B cell (primary cell): ENCODE measurements around the gene TMEM107. TPM values are rescaled to one million over a fixed set of nuclear protein-coding genes. Genes with fewer than 3 reads are reported as not detected.

Experiments used
- ATAC-seq: fragments of 200-7000 bp; cut with Tn5 transposase; one replicate; pipeline ENCODE4 v1.10.0; 2021; ENCODE audit warnings: low read depth, mild to moderate bottlenecking, moderate number of reproducible peaks, moderate library complexity
- CTCF ChIA-PET: fragments of 350-600 bp; sonication (Branson Sonifier 250); formaldehyde crosslinking; loops from one replicate; lab custom pipeline; 2021; ENCODE audit warnings: antibody characterized with exemption, inconsistent platforms; lab: Charles Lee
- POLR2A ChIA-PET: fragments of 350-600 bp; sonication (Branson Sonifier 250); formaldehyde crosslinking; loops from one replicate; lab custom pipeline; 2021; ENCODE audit warnings: antibody characterized with exemption; lab: Charles Lee
- DNase-seq: peaks from one replicate; pipeline ENCODE4 v3.0.0; 2013
- H2AFZ ChIP-seq: 2 replicates; pipeline ENCODE4 v1.6.1; 2012; ENCODE audit warnings: mild to moderate bottlenecking, low read depth, low read length; ENCODE audit not compliant: insufficient read depth, poor library complexity, severe bottlenecking
- H3K27ac ChIP-seq, 2 donors: 1 replicate in 1 of 2; 2 replicates in 1 of 2; pipeline ENCODE4 v1.5.1; 2012 to 2013; ENCODE audit warnings: low read length in 2 of 2, mild to moderate bottlenecking in 2 of 2, moderate library complexity in 1 of 2
- H3K27me3 ChIP-seq, 4 experiments: fragments of 200-600 bp in 1 of 4; sonication (generic) in 1 of 4; replicated peaks in 1 of 4; 1 replicate in 2 of 4; 2 replicates in 2 of 4; pipeline versions ENCODE4 v1.6.1 to v1.7.0; 2013 to 2016; ENCODE audit warnings: low read length in 3 of 4, mild to moderate bottlenecking in 2 of 4, mixed read lengths in 1 of 4, moderate library complexity in 1 of 4; ENCODE audit not compliant: insufficient read depth in 4 of 4, control insufficient read depth in 3 of 4; ENCODE audit errors: control extremely low read depth in 1 of 4
- H3K36me3 ChIP-seq, 2 experiments: replicated peaks in 1 of 2; 1 replicate in 1 of 2; 2 replicates in 1 of 2; pipeline versions ENCODE4 v1.6.1 to v1.7.1; 2013; ENCODE audit warnings: low read length in 1 of 2; ENCODE audit not compliant: insufficient read depth in 2 of 2, control insufficient read depth in 1 of 2; ENCODE audit errors: control extremely low read depth in 1 of 2, extremely low read depth in 1 of 2
- H3K4me1 ChIP-seq, 2 donors: fragments of 200-600 bp in 1 of 2; sonication (generic) in 1 of 2; 1 replicate in 1 of 2; 2 replicates in 1 of 2; pipeline versions ENCODE4 v1.5.1 to v1.6.1; 2013 to 2017; ENCODE audit warnings: low read length in 2 of 2; ENCODE audit not compliant: control insufficient read depth in 2 of 2, insufficient read depth in 2 of 2
- H3K4me2 ChIP-seq: replicated peaks from 2 replicates; pipeline ENCODE3; 2012; ENCODE audit warnings: mild to moderate bottlenecking, low read depth, low read length; ENCODE audit not compliant: poor library complexity, severe bottlenecking
- H3K4me3 ChIP-seq, 5 experiments: fragments of 200-600 bp in 1 of 5; sonication (generic) in 1 of 5; 1 replicate in 3 of 5; 2 replicates in 2 of 5; pipeline versions ENCODE4 v1.5.1 to v1.7.0; 2011 to 2016; ENCODE audit warnings: low read length in 4 of 5, mild to moderate bottlenecking in 4 of 5, low read depth in 2 of 5, control low read depth in 1 of 5, moderate library complexity in 1 of 5; ENCODE audit not compliant: insufficient read depth in 1 of 5; ENCODE audit errors: control extremely low read depth in 1 of 5, extremely low read depth in 1 of 5
- H3K79me2 ChIP-seq: fragments of 200-600 bp; sonication (generic); one replicate; pipeline ENCODE4 v1.6.0; 2016; ENCODE audit warnings: low read length; ENCODE audit not compliant: control insufficient read depth, insufficient read depth
- H3K9ac ChIP-seq: fragments of 200-600 bp; sonication (generic); 2 replicates; pipeline ENCODE4 v1.6.1; 2017; ENCODE audit warnings: mild to moderate bottlenecking, low read length, moderate library complexity
- H3K9me3 ChIP-seq, 3 donors: one replicate each; pipeline versions ENCODE4 v1.6.1 to v1.7.1; 2013; ENCODE audit warnings: low read length in 2 of 3; ENCODE audit not compliant: control insufficient read depth in 2 of 3, insufficient read depth in 1 of 3; ENCODE audit errors: control extremely low read depth in 1 of 3
- H4K20me1 ChIP-seq: 2 replicates; pipeline ENCODE4 v1.6.0; 2012; ENCODE audit warnings: mild to moderate bottlenecking, low read length; ENCODE audit not compliant: insufficient read depth, control insufficient read depth, poor library complexity, severe bottlenecking
- H3K27ac Mint-ChIP-seq: one replicate; pipeline ENCODE4 v1.8.0; 2021; ENCODE audit warnings: mixed read lengths
- H3K27me3 Mint-ChIP-seq: one replicate; pipeline ENCODE4 v1.8.0; 2021; ENCODE audit warnings: mixed read lengths
- H3K4me1 Mint-ChIP-seq: one replicate; pipeline ENCODE4 v1.8.0; 2021; ENCODE audit warnings: mixed read lengths
- H3K4me3 Mint-ChIP-seq: one replicate; pipeline ENCODE4 v1.8.0; 2021; ENCODE audit warnings: mixed read lengths
- H3K9me3 Mint-ChIP-seq: one replicate; pipeline ENCODE4 v1.8.0; 2022; ENCODE audit warnings: mixed read lengths; ENCODE audit not compliant: insufficient read depth
- EZH2 ChIP-seq: IDR thresholded peaks from 2 replicates; pipeline ENCODE4 v1.6.1; 2012; ENCODE audit warnings: borderline replicate concordance, low read depth, mild to moderate bottlenecking, moderate library complexity, low read length; ENCODE audit not compliant: insufficient read depth, poor library complexity, severe bottlenecking
- WGBS: methylation state at CpG from one replicate; pipeline ENCODE4 v1.1.5; 2013; ENCODE audit warnings: missing lambda C conversion rate; ENCODE audit not compliant: insufficient coverage; 5-methylcytosine and 5-hydroxymethylcytosine counted together
- intact Hi-C: fragments of 100-400 bp; cut with micrococcal nuclease; formaldehyde crosslinking; loops from one replicate; pipeline ENCODE4 v1.10.0; 2022
- polyA plus RNA-seq: library from polyadenylated mRNA; depleted of rRNA; stranded (reverse); fragments of >200 nt; gene quantifications from 2 replicates; pipeline ENCODE4 v1.2.3, GENCODE V29; 2012
- total RNA-seq, 2 donors: library from RNA; stranded (reverse); fragments of 120-200 nt in 1 of 2; gene quantifications; 1 replicate in 1 of 2; 2 replicates in 1 of 2; pipeline versions ENCODE4 v1.2.3 to v1.2.4, GENCODE V29; 2013 to 2022
- TF ChIP-seq, protein P1 (sequence below): fragments of 200-600 bp; IDR thresholded peaks from one replicate; pipeline ENCODE4 v1.8.0; 2022; ENCODE audit warnings: antibody characterized with exemption, mild to moderate bottlenecking

Gene TMEM107
- total and polyA plus RNA-seq, 2 donors (not counting 1 experiment from before 2014, with no cell fraction given) = 13.3 to 30.3 TPM

DNA sequence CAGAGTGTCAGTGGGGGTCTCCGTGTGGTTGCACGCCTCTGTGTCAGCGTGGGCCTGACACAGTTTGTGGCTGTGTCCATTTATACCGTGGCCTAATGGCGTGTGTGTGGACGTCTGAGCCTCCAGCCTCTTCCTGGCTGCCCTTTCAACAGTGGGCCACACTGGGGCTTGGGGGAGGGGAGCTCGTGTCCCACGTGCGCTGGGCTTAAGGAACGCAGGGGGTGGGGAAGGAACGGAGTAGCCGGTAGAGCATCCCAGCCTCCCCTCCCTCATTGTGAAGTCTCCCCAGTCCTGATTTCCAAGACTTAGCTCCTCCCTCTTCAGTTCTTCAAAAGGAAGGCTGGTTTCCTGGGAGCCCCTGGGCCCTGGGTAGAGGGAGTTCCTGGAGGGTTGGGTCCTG is 42.8 kb downstream of the TMEM107 start:
- H3K79me2 ChIP-seq = no peaks in the 10 kb centered on the region
- Mint-ChIP-seq H3K27ac (no peak overlapping the region), H3K9me3 (no peaks in the 10 kb centered on the region), H3K27me3 (no peaks in the 10 kb centered on the region), H3K4me3 (no peak overlapping the region), H3K4me1 (no peaks in the 10 kb centered on the region)
- no peaks in the 10 kb centered on the region for H3K9me3 ChIP-seq
- ATAC-seq = no peak
- ChIA-PET CTCF (interaction anchor here (0.9 to 3.2 kb wide), 2 partner anchors 10 to 56 kb away, joined by 3 to 12 read pairs; partner anchors contain the start of gene HES7), POLR2A (no interaction called here)
- intact Hi-C loops = no loop called here
- 93% methylated on average over 6 of the region's 12 CpGs for WGBS
- H2AFZ ChIP-seq = no peak overlapping the region
- no peak overlapping the region for H3K27ac ChIP-seq
- H4K20me1 ChIP-seq = no peaks in the 10 kb centered on the region
- H3K4me3 ChIP-seq = no peak overlapping the region
- H3K27me3 ChIP-seq = peaks cover 0 to 3% (median 0%) of the 10 kb centered on the region in 4 experiments
- H3K4me1 ChIP-seq = peaks cover 5 to 9% of the 10 kb centered on the region in 2 donors
- H3K9ac ChIP-seq = no peak overlapping the region
- H3K36me3 ChIP-seq = no peaks in the 10 kb centered on the region
- TF ChIP-seq EZH2 = no peak
- TF ChIP-seq, protein P1, sequence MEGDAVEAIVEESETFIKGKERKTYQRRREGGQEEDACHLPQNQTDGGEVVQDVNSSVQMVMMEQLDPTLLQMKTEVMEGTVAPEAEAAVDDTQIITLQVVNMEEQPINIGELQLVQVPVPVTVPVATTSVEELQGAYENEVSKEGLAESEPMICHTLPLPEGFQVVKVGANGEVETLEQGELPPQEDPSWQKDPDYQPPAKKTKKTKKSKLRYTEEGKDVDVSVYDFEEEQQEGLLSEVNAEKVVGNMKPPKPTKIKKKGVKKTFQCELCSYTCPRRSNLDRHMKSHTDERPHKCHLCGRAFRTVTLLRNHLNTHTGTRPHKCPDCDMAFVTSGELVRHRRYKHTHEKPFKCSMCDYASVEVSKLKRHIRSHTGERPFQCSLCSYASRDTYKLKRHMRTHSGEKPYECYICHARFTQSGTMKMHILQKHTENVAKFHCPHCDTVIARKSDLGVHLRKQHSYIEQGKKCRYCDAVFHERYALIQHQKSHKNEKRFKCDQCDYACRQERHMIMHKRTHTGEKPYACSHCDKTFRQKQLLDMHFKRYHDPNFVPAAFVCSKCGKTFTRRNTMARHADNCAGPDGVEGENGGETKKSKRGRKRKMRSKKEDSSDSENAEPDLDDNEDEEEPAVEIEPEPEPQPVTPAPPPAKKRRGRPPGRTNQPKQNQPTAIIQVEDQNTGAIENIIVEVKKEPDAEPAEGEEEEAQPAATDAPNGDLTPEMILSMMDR = no peak
- no peak overlapping the region for H3K4me2 ChIP-seq
- DNase-seq = no peak

DNA sequence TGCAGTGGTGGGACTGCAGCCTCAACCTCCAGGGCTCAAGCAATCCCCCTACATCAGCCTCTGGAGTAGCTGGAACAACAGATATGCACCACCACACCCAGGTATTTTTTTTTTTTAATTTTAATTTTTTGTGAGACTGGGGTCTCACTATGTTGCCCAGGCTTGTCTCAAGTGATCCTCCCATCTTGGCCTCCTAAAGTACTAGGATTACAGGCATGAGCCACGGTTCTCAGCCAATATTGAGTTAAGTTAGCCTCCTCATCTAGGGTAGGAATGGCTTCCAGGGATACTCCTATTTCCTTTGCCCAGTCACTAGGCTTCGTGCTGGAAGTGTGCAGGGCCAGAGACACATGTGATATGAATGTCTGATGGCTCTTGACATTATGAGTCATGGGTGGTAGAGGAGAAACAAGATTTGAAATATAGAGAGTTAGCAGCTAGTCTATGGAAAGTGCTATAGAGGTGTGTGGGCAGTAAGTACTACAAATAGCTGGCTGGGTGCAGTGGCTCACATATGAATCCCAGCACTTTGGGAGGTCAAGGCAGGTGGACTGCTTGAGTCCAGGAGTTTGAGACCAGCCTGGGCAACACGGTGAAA is 44.2 kb downstream of the TMEM107 start:
- intact Hi-C loops = no loop called here
- Histone ChIP-seq H2AFZ (no peak overlapping the region), H3K27ac (no peak overlapping the region), H3K79me2 (no peaks in the 10 kb centered on the region), H3K27me3 (peaks cover 0 to 7% (median 0%) of the 10 kb centered on the region in 4 experiments), H3K4me2 (no peak overlapping the region), H3K9ac (no peak overlapping the region), H4K20me1 (no peaks in the 10 kb centered on the region), H3K4me3 (no peak overlapping the region), H3K36me3 (no peaks in the 10 kb centered on the region), H3K4me1 (peaks cover 4 to 6% of the 10 kb centered on the region in 2 donors), H3K9me3 (no peaks in the 10 kb centered on the region)
- H3K27me3 Mint-ChIP-seq = peaks cover 4% of the 10 kb centered on the region
- peaks cover 4% of the 10 kb centered on the region for H3K4me1 Mint-ChIP-seq
- WGBS = 62% methylated on average over 2 of the region's 3 CpGs
- ATAC-seq = no peak
- TF ChIP-seq, protein P1 = no peak
- no peak for TF ChIP-seq EZH2
- ChIA-PET CTCF (interaction anchor here (0.8 to 3.2 kb wide), 4 partner anchors 9 to 169 kb away, joined by 3 to 12 read pairs (median 6); partner anchors contain the start of gene HES7), POLR2A (interaction anchor here (0.6 to 0.7 kb wide), 2 partner anchors 597 to 866 kb away, joined by 3 to 4 read pairs; no protein-coding TSS in a partner anchor)
- no peak for DNase-seq
- H3K27ac Mint-ChIP-seq = no peak overlapping the region
- no peak overlapping the region for H3K4me3 Mint-ChIP-seq
- no peaks in the 10 kb centered on the region for H3K9me3 Mint-ChIP-seq
